ENCODE results near the gene ZEB2.
A peak's percentile ranks its signal among the peaks of the same experiment; 100 is the strongest.

ZEB2 gene

GRCh38 chr2:144529841-144530240 lies 9.9 kb upstream of the ZEB2 start:
- DNase-seq (ENCODE audit: low read depth in 1 of 2, low spot score in 1 of 2) = no peak

GRCh38 chr2:144528108-144528507 lies 8.2 kb upstream of the ZEB2 start:
- no peak for DNase-seq (ENCODE audit: low read depth in 1 of 2, low spot score in 1 of 2)

GRCh38 chr2:144526831-144527230 lies 6.9 kb upstream of the ZEB2 start:
- DNase-seq (ENCODE audit: low read depth in 1 of 2, low spot score in 1 of 2) = no peak

GRCh38 chr2:144524118-144525009 lies 4.4 kb upstream of the ZEB2 start:
- no peak for DNase-seq (ENCODE audit: low read depth in 1 of 2, low spot score in 1 of 2)

GRCh38 chr2:144523596-144524117 lies 3.7 kb upstream of the ZEB2 start:
- DNase-seq (ENCODE audit: low read depth in 1 of 2, low spot score in 1 of 2) = no peak

- no peak for DNase-seq (ENCODE audit: low read depth in 1 of 2, low spot score in 1 of 2)
Observed at GRCh38 chr2:144522897-144523595, 3.1 kb upstream of the ZEB2 start.

- DNase-seq (ENCODE audit: low read depth in 1 of 2, low spot score in 1 of 2) = no peak
Observed at GRCh38 chr2:144522176-144522896, 2.4 kb upstream of the ZEB2 start.

- DNase-seq (ENCODE audit: low read depth in 1 of 2, low spot score in 1 of 2) = no peak
Observed at GRCh38 chr2:144521686-144522085, 1.8 kb upstream of the ZEB2 start.

GRCh38 chr2:144520756-144521487 lies 1.0 kb upstream of the ZEB2 start:
- no peak for DNase-seq (ENCODE audit: low read depth in 1 of 2, low spot score in 1 of 2)

GRCh38 chr2:144519597-144519933 lies 354 bp downstream of the ZEB2 start:
- no peak for DNase-seq (ENCODE audit: low read depth in 1 of 2, low spot score in 1 of 2)

- DNase-seq (ENCODE audit: low read depth in 1 of 2, low spot score in 1 of 2) = no peak
Observed at GRCh38 chr2:144518748-144519596, 947 bp downstream of the ZEB2 start.

- DNase-seq (ENCODE audit: low read depth in 1 of 2, low spot score in 1 of 2) = no peak
Observed at GRCh38 chr2:144517866-144518747, 1.8 kb downstream of the ZEB2 start.

- DNase-seq (ENCODE audit: low read depth in 1 of 2, low spot score in 1 of 2) = peak in 1 of 2 donors; percentile 38
Observed at GRCh38 chr2:144516981-144517865, 2.7 kb downstream of the ZEB2 start.

- DNase-seq (ENCODE audit: low read depth in 1 of 2, low spot score in 1 of 2) = no peak
Observed at GRCh38 chr2:144516411-144516980, 3.4 kb downstream of the ZEB2 start.

GRCh38 chr2:144515696-144516410 lies 4.1 kb downstream of the ZEB2 start:
- DNase-seq (ENCODE audit: low read depth in 1 of 2, low spot score in 1 of 2) = peak in 1 of 2 donors; percentile 16

GRCh38 chr2:144515099-144515695 lies 4.7 kb downstream of the ZEB2 start:
- DNase-seq (ENCODE audit: low read depth in 1 of 2, low spot score in 1 of 2) = no peak

Measured in stimulated activated CD4-positive, alpha-beta T cell treated with anti-CD3 and anti-CD28 coated beads, Interleukin-15, amount 100 ng/mL, for 1 hour (primary cell).